CD14-positive monocyte (primary cell): ENCODE data around the gene PKP3. TPM values are rescaled to one million over a fixed set of nuclear protein-coding genes. Genes with fewer than 3 reads are reported as not detected.

Experiments
- DNase-seq, 3 donors: peaks; one replicate each; pipeline ENCODE4 v3.0.0-alpha.2; 2011 to 2022
- H2AFZ ChIP-seq: 2 replicates; pipeline ENCODE4 v1.6.0; 2012; ENCODE audit warnings: mild to moderate bottlenecking, low read depth, low read length, inconsistent platforms; ENCODE audit not compliant: insufficient read depth, poor library complexity, severe bottlenecking
- H3K27ac ChIP-seq, 2 donors: 1 replicate in 1 of 2; 2 replicates in 1 of 2; pipeline ENCODE4 v1.5.1; 2012 to 2013; ENCODE audit warnings: low read length in 2 of 2, control low read depth in 1 of 2, inconsistent platforms in 1 of 2, low read depth in 1 of 2, mild to moderate bottlenecking in 1 of 2
- H3K27me3 ChIP-seq, 2 donors: one replicate each; pipeline versions ENCODE4 v1.6.0 to v1.6.1; 2011 to 2013; ENCODE audit warnings: low read length in 2 of 2; ENCODE audit not compliant: control insufficient read depth in 2 of 2, insufficient read depth in 2 of 2
- H3K36me3 ChIP-seq, 2 donors: replicated peaks in 1 of 2; 1 replicate in 1 of 2; 2 replicates in 1 of 2; pipeline versions ENCODE4 v1.5.1 to v1.6.1; 2012 to 2013; ENCODE audit warnings: low read length in 2 of 2, control low read depth in 1 of 2, inconsistent platforms in 1 of 2, mild to moderate bottlenecking in 1 of 2; ENCODE audit not compliant: insufficient read depth in 2 of 2, control insufficient read depth in 1 of 2
- H3K4me1 ChIP-seq, 2 donors: 1 replicate in 1 of 2; 2 replicates in 1 of 2; pipeline versions ENCODE4 v1.5.1 to v1.6.1; 2012 to 2013; ENCODE audit warnings: low read length in 2 of 2, control low read depth in 1 of 2, inconsistent platforms in 1 of 2, mild to moderate bottlenecking in 1 of 2, moderate library complexity in 1 of 2; ENCODE audit not compliant: insufficient read depth in 2 of 2, control insufficient read depth in 1 of 2
- H3K4me2 ChIP-seq: replicated peaks from 2 replicates; pipeline ENCODE3; 2012; ENCODE audit warnings: low read length, moderate library complexity, mild to moderate bottlenecking; ENCODE audit not compliant: poor library complexity, severe bottlenecking; ENCODE audit errors: extremely low read depth
- H3K4me3 ChIP-seq, 3 experiments: fragments of 200-600 bp in 1 of 3; sonication (generic) in 1 of 3; replicated peaks in 1 of 3; 1 replicate in 2 of 3; 2 replicates in 1 of 3; pipeline ENCODE4 v1.5.1; 2011 to 2013; ENCODE audit warnings: low read length in 3 of 3, mild to moderate bottlenecking in 3 of 3, control low read depth in 2 of 3, low read depth in 2 of 3, inconsistent platforms in 1 of 3, moderate library complexity in 1 of 3
- H3K79me2 ChIP-seq: 2 replicates; pipeline ENCODE4 v1.6.0; 2012; ENCODE audit warnings: mild to moderate bottlenecking, control low read depth, inconsistent platforms, low read length, moderate library complexity; ENCODE audit not compliant: insufficient read depth
- H3K9ac ChIP-seq: 2 replicates; pipeline ENCODE4 v1.6.0; 2017; ENCODE audit warnings: low read length, mild to moderate bottlenecking; ENCODE audit not compliant: insufficient read depth, poor library complexity, severe bottlenecking
- H3K9me3 ChIP-seq, 2 donors: replicated peaks in 1 of 2; 1 replicate in 1 of 2; 2 replicates in 1 of 2; pipeline versions ENCODE4 v1.5.1 to v1.6.1; 2012 to 2013; ENCODE audit warnings: low read length in 2 of 2, control low read depth in 1 of 2; ENCODE audit not compliant: control insufficient read depth in 1 of 2, insufficient read depth in 1 of 2
- H4K20me1 ChIP-seq: 2 replicates; pipeline ENCODE4 v1.6.0; 2012; ENCODE audit warnings: mild to moderate bottlenecking, low read length, control low read depth, moderate library complexity; ENCODE audit not compliant: insufficient read depth
- H3K27ac Mint-ChIP-seq, 7 donors: one replicate each; pipeline ENCODE4 v1.8.0; 2020; ENCODE audit warnings: mild to moderate bottlenecking in 7 of 7, mixed read lengths in 7 of 7, moderate library complexity in 6 of 7, inconsistent platforms in 2 of 7
- H3K27me3 Mint-ChIP-seq, 3 donors: one replicate each; pipeline ENCODE4 v1.8.0; 2021 to 2022; ENCODE audit warnings: low read depth in 3 of 3, mild to moderate bottlenecking in 3 of 3, mixed read lengths in 3 of 3, moderate library complexity in 3 of 3, inconsistent platforms in 1 of 3
- H3K36me3 Mint-ChIP-seq, 2 donors: one replicate each; pipeline ENCODE4 v1.8.0; 2020; ENCODE audit warnings: mixed read lengths in 2 of 2, inconsistent platforms in 1 of 2, mild to moderate bottlenecking in 1 of 2
- H3K4me1 Mint-ChIP-seq: one replicate; pipeline ENCODE4 v1.8.0; 2020; ENCODE audit warnings: mild to moderate bottlenecking, mixed read lengths
- H3K4me3 Mint-ChIP-seq, 2 donors: one replicate each; pipeline ENCODE4 v1.8.0; 2020; ENCODE audit warnings: mild to moderate bottlenecking in 2 of 2, mixed read lengths in 2 of 2, moderate library complexity in 1 of 2
- H3K9me3 Mint-ChIP-seq, 7 donors: one replicate each; pipeline ENCODE4 v1.8.0; 2020 to 2022; ENCODE audit warnings: mixed read lengths in 7 of 7, mild to moderate bottlenecking in 6 of 7, moderate library complexity in 6 of 7, inconsistent platforms in 2 of 7
- WGBS: methylation state at CpG from one replicate; pipeline ENCODE4 v1.1.5; 2013; ENCODE audit warnings: missing lambda C conversion rate; ENCODE audit not compliant: insufficient coverage; 5-methylcytosine and 5-hydroxymethylcytosine counted together
- intact Hi-C, 2 donors: fragments of 100-400 bp; cut with micrococcal nuclease; formaldehyde crosslinking; loops; one replicate each; pipeline versions ENCODE4 v1.15.0 to v1.15.1; 2023
- polyA plus RNA-seq, 3 donors: library from polyadenylated mRNA; depleted of rRNA in 1 of 3; unstranded in 2 of 3; stranded (reverse) in 1 of 3; fragments of 300-500 nt in 2 of 3; fragments of >200 nt in 1 of 3; fragmentation: Illumina TruSeq in 2 of 3; gene quantifications; 1 replicate in 2 of 3; 2 replicates in 1 of 3; pipeline ENCODE4 v1.2.3, GENCODE V29; 2012 to 2021
- TF ChIP-seq, protein P1 (sequence below): fragments of 200-600 bp; IDR thresholded peaks from one replicate; pipeline ENCODE4 v1.8.0; 2022; ENCODE audit warnings: antibody characterized with exemption, mild to moderate bottlenecking

PKP3 gene
- polyA plus RNA-seq, 3 donors, result not detected

DNA sequence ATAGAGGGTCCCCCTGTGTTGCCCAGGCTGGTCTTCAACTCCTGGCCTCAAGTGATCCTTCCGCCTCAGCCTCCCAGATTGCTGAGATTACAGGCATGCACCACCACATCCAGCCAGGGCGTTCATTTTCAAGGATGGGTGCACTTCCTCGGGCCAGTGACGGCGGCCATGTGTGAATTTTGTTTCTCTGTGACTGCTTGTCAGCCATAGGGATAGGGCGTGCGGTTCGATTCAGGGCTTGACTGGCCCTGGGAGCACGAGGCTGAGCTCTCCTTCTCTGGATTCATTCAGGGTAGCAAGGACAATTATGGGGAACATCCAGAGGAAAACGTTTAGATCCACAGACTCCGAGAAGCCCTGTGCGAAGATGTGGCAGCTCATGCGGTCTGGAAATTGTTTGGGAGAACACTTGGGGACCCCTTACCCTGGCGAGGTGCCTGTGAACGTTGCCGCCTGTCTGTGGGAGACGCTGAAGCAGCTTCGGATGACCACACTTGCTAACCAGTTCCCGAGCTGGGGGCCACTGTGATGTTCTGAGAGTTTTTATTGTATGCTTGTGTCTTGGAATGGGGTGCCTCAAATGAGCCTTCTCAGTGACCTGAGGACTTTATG lies 59.0 kb downstream of the PKP3 start:
- DNase-seq, result no peak
- Histone ChIP-seq H3K27ac (no peak overlapping the region), H3K36me3 (peaks cover 6 to 29% of the 10 kb centered on the region in 2 donors), H4K20me1 (peaks cover 22% of the 10 kb centered on the region), H3K4me3 (no peak overlapping the region), H3K9ac (no peak overlapping the region), H2AFZ (no peak overlapping the region), H3K27me3 (no peaks in the 10 kb centered on the region), H3K4me1 (peaks cover 24 to 34% of the 10 kb centered on the region in 2 donors), H3K9me3 (no peaks in the 10 kb centered on the region), H3K4me2 (no peak overlapping the region), H3K79me2 (peaks cover 14% of the 10 kb centered on the region)
- H3K27me3 Mint-ChIP-seq, result peaks cover 3 to 7% (median 3%) of the 10 kb centered on the region in 3 donors
- peaks cover 31 to 49% of the 10 kb centered on the region in 2 donors for H3K36me3 Mint-ChIP-seq
- peaks cover 30% of the 10 kb centered on the region for H3K4me1 Mint-ChIP-seq
- 96% methylated on average over 19 of the region's 19 CpGs for WGBS
- peak overlapping the region in 2 of 7 donors; percentile 54 to 61 for H3K27ac Mint-ChIP-seq
- H3K4me3 Mint-ChIP-seq, result no peak overlapping the region
- intact Hi-C loops, result no loop called here
- no peaks in the 10 kb centered on the region for H3K9me3 Mint-ChIP-seq
- TF ChIP-seq, protein P1, sequence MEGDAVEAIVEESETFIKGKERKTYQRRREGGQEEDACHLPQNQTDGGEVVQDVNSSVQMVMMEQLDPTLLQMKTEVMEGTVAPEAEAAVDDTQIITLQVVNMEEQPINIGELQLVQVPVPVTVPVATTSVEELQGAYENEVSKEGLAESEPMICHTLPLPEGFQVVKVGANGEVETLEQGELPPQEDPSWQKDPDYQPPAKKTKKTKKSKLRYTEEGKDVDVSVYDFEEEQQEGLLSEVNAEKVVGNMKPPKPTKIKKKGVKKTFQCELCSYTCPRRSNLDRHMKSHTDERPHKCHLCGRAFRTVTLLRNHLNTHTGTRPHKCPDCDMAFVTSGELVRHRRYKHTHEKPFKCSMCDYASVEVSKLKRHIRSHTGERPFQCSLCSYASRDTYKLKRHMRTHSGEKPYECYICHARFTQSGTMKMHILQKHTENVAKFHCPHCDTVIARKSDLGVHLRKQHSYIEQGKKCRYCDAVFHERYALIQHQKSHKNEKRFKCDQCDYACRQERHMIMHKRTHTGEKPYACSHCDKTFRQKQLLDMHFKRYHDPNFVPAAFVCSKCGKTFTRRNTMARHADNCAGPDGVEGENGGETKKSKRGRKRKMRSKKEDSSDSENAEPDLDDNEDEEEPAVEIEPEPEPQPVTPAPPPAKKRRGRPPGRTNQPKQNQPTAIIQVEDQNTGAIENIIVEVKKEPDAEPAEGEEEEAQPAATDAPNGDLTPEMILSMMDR, result no peak

DNA sequence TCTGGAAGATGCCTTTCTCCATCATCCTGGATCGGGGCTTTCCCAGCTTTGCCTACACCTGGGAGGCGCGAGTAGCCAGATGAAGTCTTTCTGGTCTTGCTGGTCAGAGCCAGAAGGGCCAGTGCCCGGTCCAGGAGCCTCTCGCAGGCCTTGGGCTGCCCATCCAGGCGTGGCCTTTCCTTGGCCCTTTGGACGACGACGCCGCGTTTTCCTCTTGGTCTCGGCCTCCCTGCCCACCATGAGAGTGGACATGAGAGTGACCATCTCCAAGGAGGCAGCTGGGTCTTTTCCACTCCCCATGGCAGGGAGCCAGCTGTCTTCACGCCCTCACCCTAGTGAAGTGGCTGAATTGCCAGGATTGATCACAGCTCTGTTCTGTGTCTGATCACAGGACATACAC lies 59.6 kb downstream of the PKP3 start:
- peak overlapping the region in 1 of 7 donors; percentile 42 for H3K27ac Mint-ChIP-seq
- Histone ChIP-seq H3K27me3 (no peaks in the 10 kb centered on the region), H3K9me3 (no peaks in the 10 kb centered on the region), H3K36me3 (peaks cover 6 to 29% of the 10 kb centered on the region in 2 donors), H3K9ac (no peak overlapping the region), H3K4me2 (no peak overlapping the region), H2AFZ (no peak overlapping the region), H3K79me2 (peaks cover 14% of the 10 kb centered on the region), H3K4me1 (peaks cover 21 to 30% of the 10 kb centered on the region in 2 donors), H4K20me1 (peaks cover 22% of the 10 kb centered on the region), H3K27ac (no peak overlapping the region), H3K4me3 (no peak overlapping the region)
- H3K36me3 Mint-ChIP-seq, result peaks cover 31 to 49% of the 10 kb centered on the region in 2 donors
- H3K27me3 Mint-ChIP-seq, result peaks cover 3 to 7% (median 3%) of the 10 kb centered on the region in 3 donors
- H3K4me1 Mint-ChIP-seq, result peaks cover 30% of the 10 kb centered on the region
- H3K4me3 Mint-ChIP-seq, result peak overlapping the region in 1 of 2 donors; percentile 27
- DNase-seq, result no peak
- H3K9me3 Mint-ChIP-seq, result no peaks in the 10 kb centered on the region
- 99% methylated on average over 13 of the region's 13 CpGs for WGBS
- intact Hi-C loops, result no loop called here
- TF ChIP-seq, protein P1, result no peak
